Heart right ventricle (tissue), 16 donors: ENCODE data around the gene TRMT112. TPM values are rescaled to one million over a fixed set of nuclear protein-coding genes. Genes with fewer than 3 reads are reported as not detected.
A peak's percentile ranks its signal among the peaks of the same experiment; 100 is the strongest.

Source experiments
- ATAC-seq, 8 donors: fragments of 200-7000 bp; cut with Tn5 transposase; one replicate each; pipeline ENCODE4 v1.9.1; 2020; ENCODE audit warnings: mild to moderate bottlenecking in 8 of 8, moderate library complexity in 8 of 8, moderate number of reproducible peaks in 1 of 8
- DNase-seq, 2 donors: peaks; one replicate each; pipeline ENCODE4 v3.0.0-alpha.2; 2020
- H3K27ac ChIP-seq, 10 donors: fragments of 200-600 bp; sonication (generic) in 2 of 10; one replicate each; pipeline versions ENCODE4 v1.5.0 to v1.8.0; 2020 to 2022; ENCODE audit warnings: mild to moderate bottlenecking in 3 of 10
- H3K27me3 ChIP-seq, 7 donors: fragments of 200-600 bp; one replicate each; pipeline ENCODE4 v1.8.0; 2021 to 2022; ENCODE audit warnings: mild to moderate bottlenecking in 2 of 7
- H3K36me3 ChIP-seq, 9 donors: fragments of 200-600 bp; sonication (generic) in 1 of 9; one replicate each; pipeline versions ENCODE4 v1.5.0 to v1.8.0; 2020 to 2022; ENCODE audit warnings: mild to moderate bottlenecking in 2 of 9
- H3K4me1 ChIP-seq, 9 donors: fragments of 200-600 bp; sonication (generic) in 1 of 9; one replicate each; pipeline versions ENCODE4 v1.5.0 to v1.8.0; 2020 to 2022; ENCODE audit warnings: mild to moderate bottlenecking in 4 of 9
- H3K4me3 ChIP-seq, 10 donors: fragments of 200-600 bp; sonication (generic) in 2 of 10; one replicate each; pipeline versions ENCODE4 v1.5.0 to v1.8.0; 2020 to 2022; ENCODE audit warnings: mild to moderate bottlenecking in 7 of 10, moderate library complexity in 2 of 10
- H3K9me3 ChIP-seq, 11 donors: fragments of 200-600 bp in 10 of 11; sonication (generic) in 2 of 11; one replicate each; pipeline versions ENCODE4 v1.5.0 to v1.8.0; 2013 to 2022; ENCODE audit warnings: mild to moderate bottlenecking in 2 of 11, control low read depth in 1 of 11, moderate library complexity in 1 of 11
- CTCF ChIP-seq, 9 donors: fragments of 200-600 bp; sonication (generic) in 2 of 9; IDR thresholded peaks; one replicate each; pipeline versions ENCODE4 v1.5.0 to v1.8.0; 2021 to 2022; ENCODE audit warnings: antibody characterized with exemption in 9 of 9, mild to moderate bottlenecking in 5 of 9, moderate library complexity in 1 of 9
- WGBS, 2 donors: extraction: QIAGEN DNeasy Blood & Tissue Kit; methylation state at CpG; one replicate each; pipeline ENCODE4 v1.1.7; 2013; ENCODE audit warnings: inconsistent platforms in 1 of 2; 5-methylcytosine and 5-hydroxymethylcytosine counted together
- intact Hi-C, 10 donors: fragments of 100-400 bp; cut with DNase I; formaldehyde crosslinking; loops; one replicate each; pipeline versions ENCODE4 v1.11.1 to v1.14.2; 2022
- polyA plus RNA-seq, 2 donors: library from polyadenylated mRNA; stranded (reverse); fragments of 200-250 nt; gene quantifications; one replicate each; pipeline ENCODE4 v1.2.3, GENCODE V29; 2013
- total RNA-seq, 10 donors: library from RNA; stranded (reverse); fragmentation: NEBNext Ultra II Directional in 3 of 10; extraction: Animal tissue kit (Norgen Biotek cat#: 25700) in 3 of 10; gene quantifications; one replicate each; pipeline versions ENCODE4 v1.2.1 to v1.2.4, GENCODE V29; 2021 to 2023
- donor health status: Arrhythmogenic right ventricular cardiomyopathy.
- donor health status: ischemic (EF 13 %, LVEDD 7.1; RV severe dilation, severe dysfunction).
- donor health status: healthy with polysubstance abuse.
- donor health status: DM: no; HTN: yes; CAD: no.
- donor health status: DM: no; HTN: no; CAD: no.
- donor health status: ischemic (EF 25% LVEDD 6.9; RV normal size, moderate dysfunction).
- donor health status: ischemic (EF 25% LVEDD 5.7; RV mildly dilated, moderate dysfunction).
- donor health status: healthy.
- donor health status: DM: yes; HTN: yes; CAD: no.
- donor health status: Ischemic cardiomyopathy.
- donor health status: ischemic (EF 35%, LVEDD 5.7; RV mildly dilated, moderate dysfunction).
- donor health status: nonischemic (EF 11% LVEDD 7.7; RV severe dilation, severe dysfunction).
- donor health status: DM: yes; HTN: yes; CAD: no.
- donor health status: PGD.
- donor health status: ischemic (EF 29% LVEDD 5.4; RV normal size, mild dysfunction).
- donor health status: nonischemic (EF 23%, LVEDD 6.1; RV moderate dilation, normal function).

TRMT112 gene
- total and polyA plus RNA-seq, 12 donors = 68.7 to 208 (median 92.2) TPM

- Histone ChIP-seq H3K4me1 (peaks cover 8 to 48% (median 36%) of the 10 kb centered on the region in 9 donors), H3K9me3 (no peaks in the 10 kb centered on the region), H3K4me3 (peak within 1 kb of the TSS; percentile 64 to 99 (median 92)), H3K27ac (peak within 1 kb of the TSS; percentile 60 to 97 (median 93)), H3K36me3 (peaks cover 0 to 41% (median 28%) of the 10 kb centered on the region in 9 donors), H3K27me3 (no peaks in the 10 kb centered on the region)
- ATAC-seq (peak; percentile 69 to 95 (median 80)), DNase-seq (peak; percentile 51 to 73)
- 1% methylated on average over 63 to 70 of the region's 70 CpGs for WGBS, 2 donors
- intact Hi-C loops = loop anchor here in 4 of 10 donors (5.0 to 10.0 kb wide), 3 partner anchors 42 to 738 kb away; partner anchors contain the start of genes PRDX5 (in 4 of the 4), TRMT112 (in 4 of the 4) and VPS51 (in 1 of the 4)
- peak in 1 of 9 donors; percentile 12 for TF ChIP-seq CTCF (IDR thresholded peaks at IDR 0.05)
Measured at GRCh38 chr11:64358907-64359711, 41.8 kb upstream of the TRMT112 start, which contains the start of gene RPS6KA4. Gene RPS6KA4 (plus strand): TSS chr11:64359162. CDS start chr11:64359236, 74 bp downstream.

GRCh38 chr11:64358536-64358906, 41.2 kb upstream of the TRMT112 start:
- H3K4me3 ChIP-seq = peak overlapping the region in 9 of 10 donors; percentile 64 to 99 (median 94)
- ATAC-seq (peak in 7 of 8 donors; percentile 0 to 12 (median 10)), DNase-seq (no peak)
- peak overlapping the region; percentile 60 to 97 (median 93) for H3K27ac ChIP-seq
- H3K4me1 ChIP-seq = peaks cover 8 to 48% (median 36%) of the 10 kb centered on the region in 9 donors
- TF ChIP-seq CTCF (IDR thresholded peaks at IDR 0.05) = no peak
- 15 to 16% methylated on average over 7 of the region's 7 CpGs for WGBS, 2 donors
- no peaks in the 10 kb centered on the region for H3K9me3 ChIP-seq
- intact Hi-C loops = loop anchor here in 4 of 10 donors (5.0 to 10.0 kb wide), 3 partner anchors 41 to 739 kb away; partner anchors contain the start of genes PRDX5 (in 4 of the 4), TRMT112 (in 4 of the 4) and VPS51 (in 1 of the 4)
- peaks cover 0 to 41% (median 28%) of the 10 kb centered on the region in 9 donors for H3K36me3 ChIP-seq
- H3K27me3 ChIP-seq = no peaks in the 10 kb centered on the region

- WGBS, 2 donors = 67 to 78% methylated on average over 13 of the region's 13 CpGs
- H3K4me1 ChIP-seq = peaks cover 8 to 48% (median 36%) of the 10 kb centered on the region in 9 donors
- no peaks in the 10 kb centered on the region for H3K9me3 ChIP-seq
- H3K36me3 ChIP-seq = peaks cover 0 to 41% (median 27%) of the 10 kb centered on the region in 9 donors
- intact Hi-C loops = loop anchor here in 4 of 10 donors (5.0 to 10.0 kb wide), 3 partner anchors 41 to 739 kb away; partner anchors contain the start of genes PRDX5 (in 4 of the 4), TRMT112 (in 4 of the 4) and VPS51 (in 1 of the 4)
- no peak for TF ChIP-seq CTCF (IDR thresholded peaks at IDR 0.05)
- peak overlapping the region; percentile 60 to 97 (median 93) for H3K27ac ChIP-seq
- H3K27me3 ChIP-seq = no peaks in the 10 kb centered on the region
- DNase-seq (no peak), ATAC-seq (peak in 5 of 8 donors; percentile 1 to 7 (median 2))
- H3K4me3 ChIP-seq = peak overlapping the region in 9 of 10 donors; percentile 64 to 99 (median 94)
Measured at GRCh38 chr11:64357904-64358535, 40.7 kb upstream of the TRMT112 start.

GRCh38 chr11:64357446-64357845, 40.1 kb upstream of the TRMT112 start:
- H3K36me3 ChIP-seq = peaks cover 0 to 41% (median 21%) of the 10 kb centered on the region in 9 donors
- intact Hi-C loops = loop anchor here in 4 of 10 donors (5.0 to 10.0 kb wide), 3 partner anchors 40 to 740 kb away; partner anchors contain the start of genes PRDX5 (in 4 of the 4), TRMT112 (in 4 of the 4) and VPS51 (in 1 of the 4)
- no peaks in the 10 kb centered on the region for H3K9me3 ChIP-seq
- 94% methylated on average over 6 of the region's 6 CpGs for WGBS, 2 donors
- H3K27ac ChIP-seq = peak overlapping the region in 4 of 10 donors; percentile 36 to 94 (median 90)
- H3K4me3 ChIP-seq = no peak overlapping the region
- DNase-seq (no peak), ATAC-seq (no peak)
- no peaks in the 10 kb centered on the region for H3K27me3 ChIP-seq
- TF ChIP-seq CTCF (IDR thresholded peaks at IDR 0.05) = no peak
- H3K4me1 ChIP-seq = peaks cover 8 to 48% (median 36%) of the 10 kb centered on the region in 9 donors
